AG10803 (cell line): ENCODE data around the gene FARP1.

Source experiments
- DNase-seq: peaks from one replicate; pipeline ENCODE4 v3.0.0; 2010; ENCODE audit warnings: low read depth
- H3K4me3 ChIP-seq: 2 replicates; pipeline ENCODE4 v1.5.1; 2011; ENCODE audit warnings: mild to moderate bottlenecking, low read length, control low read depth
- TF ChIP-seq, protein P1 (sequence below): conservative IDR thresholded peaks from 2 replicates; pipeline ENCODE4 v1.5.1; 2011; ENCODE audit warnings: mild to moderate bottlenecking, low read length, control low read depth, inconsistent platforms

FARP1 gene

DNA sequence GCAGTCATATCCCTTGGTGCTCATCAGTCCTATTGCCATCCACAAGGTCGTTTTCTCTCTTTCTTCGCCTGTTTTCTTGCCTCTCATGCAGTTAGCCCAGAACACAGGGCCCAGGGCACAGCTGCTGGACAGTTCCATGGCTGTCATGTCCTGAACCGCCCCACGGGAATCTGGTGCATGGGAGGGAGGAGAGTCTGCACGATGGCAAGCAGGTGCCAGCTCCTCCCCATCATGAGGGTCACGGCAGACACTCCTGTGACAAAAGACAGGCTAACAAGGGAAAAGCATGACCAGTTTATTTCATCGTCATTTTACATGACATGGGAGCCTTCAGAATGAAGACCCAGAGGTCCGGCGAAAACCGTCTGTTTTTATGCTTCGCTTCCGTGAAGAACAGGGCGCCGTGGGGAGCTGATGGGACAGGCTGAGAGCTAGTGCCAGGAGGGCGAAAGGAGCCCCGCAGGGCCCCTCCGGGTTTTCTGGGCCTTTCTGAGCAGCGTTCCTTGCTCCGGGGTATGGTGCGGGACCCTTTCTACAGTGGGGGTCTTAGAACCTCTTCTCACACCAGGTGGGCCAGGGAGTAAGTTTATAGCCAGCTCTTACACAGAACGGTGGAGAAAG lies 298.3 kb downstream of the FARP1 start:
- TF ChIP-seq, protein P1, sequence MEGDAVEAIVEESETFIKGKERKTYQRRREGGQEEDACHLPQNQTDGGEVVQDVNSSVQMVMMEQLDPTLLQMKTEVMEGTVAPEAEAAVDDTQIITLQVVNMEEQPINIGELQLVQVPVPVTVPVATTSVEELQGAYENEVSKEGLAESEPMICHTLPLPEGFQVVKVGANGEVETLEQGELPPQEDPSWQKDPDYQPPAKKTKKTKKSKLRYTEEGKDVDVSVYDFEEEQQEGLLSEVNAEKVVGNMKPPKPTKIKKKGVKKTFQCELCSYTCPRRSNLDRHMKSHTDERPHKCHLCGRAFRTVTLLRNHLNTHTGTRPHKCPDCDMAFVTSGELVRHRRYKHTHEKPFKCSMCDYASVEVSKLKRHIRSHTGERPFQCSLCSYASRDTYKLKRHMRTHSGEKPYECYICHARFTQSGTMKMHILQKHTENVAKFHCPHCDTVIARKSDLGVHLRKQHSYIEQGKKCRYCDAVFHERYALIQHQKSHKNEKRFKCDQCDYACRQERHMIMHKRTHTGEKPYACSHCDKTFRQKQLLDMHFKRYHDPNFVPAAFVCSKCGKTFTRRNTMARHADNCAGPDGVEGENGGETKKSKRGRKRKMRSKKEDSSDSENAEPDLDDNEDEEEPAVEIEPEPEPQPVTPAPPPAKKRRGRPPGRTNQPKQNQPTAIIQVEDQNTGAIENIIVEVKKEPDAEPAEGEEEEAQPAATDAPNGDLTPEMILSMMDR = no peak
- H3K4me3 ChIP-seq = no peak overlapping the region
- no peak for DNase-seq

DNA sequence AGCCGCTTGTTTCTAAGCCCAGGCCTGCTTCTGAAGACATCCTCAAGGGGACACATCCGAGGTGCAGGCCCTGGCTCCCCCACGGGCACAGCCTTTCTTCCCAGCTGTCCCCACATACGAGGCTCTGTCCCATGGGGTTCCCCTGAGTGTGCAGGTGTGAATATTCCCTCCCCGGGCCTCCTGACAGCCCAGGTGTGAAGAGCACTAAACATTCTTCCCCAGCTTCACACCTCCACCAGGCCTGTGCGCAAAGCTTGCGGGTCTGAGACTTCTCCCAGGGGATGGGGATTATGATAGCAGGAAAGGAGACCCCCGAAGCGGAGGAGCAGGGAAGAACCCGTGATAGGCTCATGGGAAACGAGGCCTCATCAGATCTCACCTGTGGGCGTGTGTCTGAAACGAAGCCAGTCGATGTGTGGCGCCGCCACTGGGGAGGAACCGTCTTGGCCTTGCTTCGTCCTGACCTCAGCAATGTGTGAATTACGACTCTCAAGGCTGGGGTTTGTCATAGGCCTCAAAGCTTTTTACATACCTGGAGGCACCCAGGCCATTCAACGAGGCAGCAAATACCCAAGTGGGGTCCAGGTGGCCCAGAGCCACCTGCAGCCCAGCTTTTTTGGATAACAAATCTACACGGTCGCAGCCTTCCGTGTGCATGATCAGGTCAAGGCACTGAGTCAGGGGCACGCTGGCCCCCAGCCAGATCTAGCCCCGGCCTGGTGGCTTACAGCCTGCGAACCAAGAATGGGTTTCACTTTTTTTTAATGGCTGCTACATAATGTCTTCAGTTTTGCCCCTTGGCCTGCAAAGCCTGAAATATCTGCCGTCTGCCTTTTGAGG lies 299.7 kb downstream of the FARP1 start:
- H3K4me3 ChIP-seq = no peak overlapping the region
- TF ChIP-seq, protein P1 = no peak
- no peak for DNase-seq

DNA sequence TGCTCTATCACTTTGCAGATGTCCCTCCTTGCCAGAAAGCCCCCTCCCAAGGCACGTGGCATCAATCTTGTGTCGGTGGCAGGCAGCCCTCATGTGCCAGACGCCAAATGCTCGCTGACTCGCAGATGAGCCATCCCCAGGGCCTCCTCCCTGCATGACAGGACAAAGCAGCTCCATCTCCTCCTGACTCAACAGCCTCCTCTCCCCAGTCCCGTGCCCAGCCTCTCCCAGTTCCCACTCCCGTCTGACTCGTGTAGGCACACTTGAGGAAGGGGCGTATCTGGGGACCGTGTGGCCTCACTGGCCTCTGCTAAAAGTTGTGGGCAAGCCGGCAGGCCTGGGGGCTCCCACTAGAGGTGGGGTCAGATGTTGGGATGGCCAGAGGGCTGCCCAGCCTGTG lies 300.4 kb downstream of the FARP1 start:
- DNase-seq = peak; percentile 82
- TF ChIP-seq, protein P1 = no peak
- H3K4me3 ChIP-seq = no peak overlapping the region

DNA sequence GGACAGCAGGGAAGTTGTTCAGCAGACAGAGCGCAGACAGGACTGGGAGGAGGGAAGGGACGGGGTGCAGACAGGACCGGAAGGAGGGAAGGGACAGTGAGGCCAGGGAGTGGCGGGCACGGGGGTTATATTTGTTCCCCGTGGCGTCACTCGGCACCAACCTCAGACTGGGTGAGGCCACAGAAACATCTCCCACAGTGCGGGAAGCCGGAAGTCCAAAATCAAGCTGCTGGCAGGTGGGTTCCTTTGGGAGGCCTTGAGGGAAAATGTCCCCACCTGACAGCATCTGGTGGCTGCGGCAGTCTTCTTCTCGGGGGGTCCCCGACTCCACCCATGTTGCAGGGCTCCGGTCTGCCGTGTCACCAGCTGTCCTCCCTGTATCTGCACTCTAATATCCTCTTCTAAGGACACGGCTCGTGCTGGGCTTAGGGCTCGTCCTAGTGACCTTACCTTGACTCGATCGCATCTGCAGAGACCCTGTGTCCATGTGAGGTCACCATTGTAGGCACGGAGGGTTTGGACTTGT lies 301.0 kb downstream of the FARP1 start:
- H3K4me3 ChIP-seq = no peak overlapping the region
- TF ChIP-seq, protein P1 = no peak
- DNase-seq = no peak

DNA sequence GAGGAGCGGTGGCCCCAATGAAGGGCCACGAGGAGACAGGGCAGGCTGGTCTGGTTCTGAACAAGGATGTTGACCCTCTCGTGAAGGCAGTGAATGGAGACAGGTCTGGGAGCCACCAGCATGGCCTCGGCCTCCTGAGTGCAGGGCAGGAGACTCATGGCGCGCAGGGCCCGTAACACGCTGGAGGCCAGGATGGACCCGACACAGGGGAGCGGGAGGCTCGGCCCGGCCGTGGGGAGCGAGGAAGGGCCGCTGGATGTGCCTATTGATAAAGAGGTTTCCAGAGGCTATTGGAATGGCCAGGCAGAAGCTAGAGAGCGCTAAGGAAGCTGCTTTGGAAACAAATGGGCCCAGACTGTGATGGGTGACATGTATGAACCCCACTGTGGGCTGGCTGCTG lies 301.5 kb downstream of the FARP1 start:
- no peak for DNase-seq
- H3K4me3 ChIP-seq = no peak overlapping the region
- TF ChIP-seq, protein P1 = no peak

DNA sequence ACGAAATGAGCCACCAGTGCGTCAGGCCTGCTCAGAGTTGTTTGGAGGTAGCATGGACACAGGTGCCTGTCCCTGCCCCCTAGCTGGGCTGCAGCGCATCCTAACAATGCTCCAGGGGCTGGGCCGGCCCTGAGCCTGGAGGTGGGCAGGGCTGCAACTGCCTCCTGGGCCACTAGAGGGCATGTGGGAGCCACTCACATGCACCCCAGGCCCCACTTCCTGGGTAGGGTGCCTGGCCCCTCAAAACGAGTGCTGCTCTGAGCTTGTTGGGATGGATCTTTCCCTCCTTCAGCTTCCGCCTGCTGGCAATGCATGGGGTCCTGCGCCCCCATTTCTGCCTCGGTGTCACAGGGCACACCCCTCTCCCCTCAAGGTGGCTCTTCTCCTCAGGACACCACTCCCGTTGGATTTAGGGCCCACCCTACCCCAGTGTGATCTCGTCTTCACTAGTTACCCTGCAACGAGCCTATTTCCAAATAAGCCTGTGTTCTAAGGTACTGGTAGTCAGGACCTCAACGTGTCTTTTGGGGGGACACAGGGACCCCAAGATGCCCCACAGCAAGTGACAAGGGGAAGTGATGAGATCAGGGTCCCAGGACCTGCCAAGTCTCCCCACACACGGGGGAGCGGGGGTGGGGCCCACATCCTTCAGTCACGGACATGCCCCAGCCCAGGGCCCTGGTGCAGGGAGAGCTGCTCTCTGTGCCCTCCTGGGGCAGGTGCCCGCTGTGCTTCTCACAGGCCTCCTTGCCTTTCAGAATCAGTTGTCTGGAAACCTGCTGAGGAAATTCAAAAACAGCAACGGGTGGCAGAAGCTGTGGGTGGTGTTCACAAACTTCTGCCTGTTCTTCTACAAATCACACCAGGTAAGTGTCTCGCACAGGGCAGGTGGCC lies 302.7 kb downstream of the FARP1 start:
- H3K4me3 ChIP-seq = no peak overlapping the region
- DNase-seq = peak; percentile 43
- TF ChIP-seq, protein P1 = peak; percentile 92
